Measurements from ENCODE around the gene SPSB4. TPM values are rescaled to one million over a fixed set of nuclear protein-coding genes. Genes with fewer than 3 reads are reported as not detected.

SPSB4 gene
- total RNA-seq, 1 donor: not detected

- DNase-seq (ENCODE audit: low read depth): no peak
- no peak for TF ChIP-seq CTCF (IDR thresholded peaks at IDR 0.05; ENCODE audit: insufficient read depth, low read length)
- H3K4me3 ChIP-seq (ENCODE audit: low read depth, low read length): no peak overlapping the region
These were observed 36.1 kb downstream of the SPSB4 start for GRCh38 chr3:141087076-141087777.

DNA sequence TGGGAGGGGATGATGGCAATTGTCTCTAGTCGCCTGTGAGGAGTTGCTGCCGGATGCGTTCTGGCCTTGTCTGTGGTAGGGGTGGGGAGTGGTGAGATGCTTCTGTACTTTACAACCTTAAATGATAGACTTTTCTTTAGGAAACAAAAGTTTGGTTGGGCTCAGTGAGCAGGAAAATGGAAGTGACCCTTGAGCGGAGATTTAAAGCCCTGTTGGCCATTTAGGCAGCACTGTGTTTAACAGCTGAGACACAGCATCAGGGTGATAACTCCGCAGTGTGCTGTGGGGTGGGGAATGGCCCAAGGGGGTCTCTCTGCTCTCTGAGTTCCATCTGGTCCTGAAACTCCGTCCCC lies 36.6 kb downstream of the SPSB4 start:
- no peak overlapping the region for H3K4me3 ChIP-seq (ENCODE audit: low read depth, low read length)
- DNase-seq (ENCODE audit: low read depth): no peak
- TF ChIP-seq CTCF (IDR thresholded peaks at IDR 0.05; ENCODE audit: insufficient read depth, low read length): no peak

- DNase-seq (ENCODE audit: low read depth): no peak
- no peak for TF ChIP-seq CTCF (IDR thresholded peaks at IDR 0.05; ENCODE audit: insufficient read depth, low read length)
- no peak overlapping the region for H3K4me3 ChIP-seq (ENCODE audit: low read depth, low read length)
These were observed 38.4 kb downstream of the SPSB4 start for GRCh38 chr3:141089339-141090152.

DNA sequence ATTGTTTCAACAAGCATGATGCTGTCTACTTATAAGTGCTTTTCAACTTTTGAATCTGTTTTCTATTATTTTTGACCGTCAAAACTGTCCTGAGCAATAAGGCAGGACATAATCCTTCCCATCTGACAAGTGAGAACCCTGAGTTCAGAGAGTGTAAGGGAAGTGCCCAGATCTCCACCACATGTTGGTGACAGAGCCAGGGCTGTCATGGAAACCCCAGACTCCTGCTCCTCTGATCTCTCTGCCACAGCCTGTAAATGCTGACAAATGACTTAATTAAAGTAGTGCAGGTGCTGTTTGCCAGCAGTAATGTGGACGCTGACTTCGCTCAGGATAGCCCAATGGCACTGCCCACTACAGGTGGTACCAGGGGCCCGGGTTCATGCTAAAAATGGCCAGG lies 40.3 kb downstream of the SPSB4 start:
- H3K4me3 ChIP-seq (ENCODE audit: low read depth, low read length): no peak overlapping the region
- DNase-seq (ENCODE audit: low read depth): no peak
- no peak for TF ChIP-seq CTCF (IDR thresholded peaks at IDR 0.05; ENCODE audit: insufficient read depth, low read length)

- no peak for DNase-seq (ENCODE audit: low read depth)
- no peak for TF ChIP-seq CTCF (IDR thresholded peaks at IDR 0.05; ENCODE audit: insufficient read depth, low read length)
These were observed 41.5 kb downstream of the SPSB4 start for GRCh38 chr3:141092663-141093062.

GRCh38 chr3:141093397-141093796 lies 42.2 kb downstream of the SPSB4 start:
- TF ChIP-seq CTCF (IDR thresholded peaks at IDR 0.05; ENCODE audit: insufficient read depth, low read length): no peak
- H3K4me3 ChIP-seq (ENCODE audit: low read depth, low read length): no peak overlapping the region
- no peak for DNase-seq (ENCODE audit: low read depth)

More at GRCh38 chr3:141092663-141093062, 41.5 kb downstream of the SPSB4 start:
- no peak overlapping the region for H3K4me3 ChIP-seq (ENCODE audit: low read depth, low read length)
